Effector memory CD8-positive, alpha-beta T cell (primary cell): Measurements from ENCODE around the gene RIMBP2.

Source experiments
- ATAC-seq: fragments of 150-1000 bp; cut with Tn5 transposase; replicated peaks from 2 replicates; pipeline ENCODE4 v1.10.0; 2021; ENCODE audit warnings: mild to moderate bottlenecking, moderate library complexity
- DNase-seq, 3 experiments: peaks; one replicate each; pipeline ENCODE4 v3.0.0; 2021
- H3K27ac Mint-ChIP-seq, 2 donors: one replicate each; pipeline ENCODE4 v1.8.0; 2022; ENCODE audit warnings: mild to moderate bottlenecking in 2 of 2, mixed read lengths in 2 of 2, moderate library complexity in 2 of 2
- H3K27me3 Mint-ChIP-seq, 2 donors: one replicate each; pipeline ENCODE4 v1.8.0; 2022; ENCODE audit warnings: mixed read lengths in 2 of 2
- H3K36me3 Mint-ChIP-seq: one replicate; pipeline ENCODE4 v1.8.0; 2022; ENCODE audit warnings: mild to moderate bottlenecking, moderate library complexity, mixed read lengths; ENCODE audit not compliant: insufficient read depth
- H3K4me1 Mint-ChIP-seq, 2 donors: one replicate each; pipeline ENCODE4 v1.8.0; 2022; ENCODE audit warnings: low read depth in 2 of 2, mixed read lengths in 2 of 2
- H3K4me3 Mint-ChIP-seq, 2 donors: one replicate each; pipeline ENCODE4 v1.8.0; 2022; ENCODE audit warnings: mild to moderate bottlenecking in 2 of 2, mixed read lengths in 2 of 2, moderate library complexity in 2 of 2
- H3K9me3 Mint-ChIP-seq, 2 donors: one replicate each; pipeline ENCODE4 v1.8.0; 2022; ENCODE audit warnings: mixed read lengths in 2 of 2

The RIMBP2 gene

DNA sequence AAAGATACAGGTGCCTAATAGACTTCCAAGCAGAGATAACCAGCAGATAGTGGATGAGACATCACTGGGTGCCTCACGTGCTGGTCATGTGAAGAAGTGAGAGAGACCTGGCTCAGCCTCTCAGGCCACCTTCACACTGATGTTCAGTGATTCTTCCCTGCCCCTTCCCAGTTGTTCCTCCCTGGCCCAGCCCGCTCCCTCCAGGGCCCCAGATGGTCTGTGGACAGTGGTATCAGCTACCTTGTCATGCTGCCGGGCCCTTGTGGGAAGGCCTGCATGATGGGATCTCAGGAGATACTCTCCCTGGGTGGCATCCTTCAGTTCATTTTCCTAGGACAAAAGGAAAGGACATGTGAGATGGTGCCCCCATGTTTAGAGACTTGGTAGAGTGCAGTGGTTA, 198.5 kb downstream of the RIMBP2 start:
- Mint-ChIP-seq H3K36me3 (no peaks in the 10 kb centered on the region), H3K27me3 (peaks cover 0 to 30% of the 10 kb centered on the region in 2 donors), H3K4me1 (no peaks in the 10 kb centered on the region), H3K27ac (no peak overlapping the region), H3K9me3 (peaks cover 5 to 16% of the 10 kb centered on the region in 2 donors), H3K4me3 (no peak overlapping the region)
- no peak for ATAC-seq
- DNase-seq: no peak

DNA sequence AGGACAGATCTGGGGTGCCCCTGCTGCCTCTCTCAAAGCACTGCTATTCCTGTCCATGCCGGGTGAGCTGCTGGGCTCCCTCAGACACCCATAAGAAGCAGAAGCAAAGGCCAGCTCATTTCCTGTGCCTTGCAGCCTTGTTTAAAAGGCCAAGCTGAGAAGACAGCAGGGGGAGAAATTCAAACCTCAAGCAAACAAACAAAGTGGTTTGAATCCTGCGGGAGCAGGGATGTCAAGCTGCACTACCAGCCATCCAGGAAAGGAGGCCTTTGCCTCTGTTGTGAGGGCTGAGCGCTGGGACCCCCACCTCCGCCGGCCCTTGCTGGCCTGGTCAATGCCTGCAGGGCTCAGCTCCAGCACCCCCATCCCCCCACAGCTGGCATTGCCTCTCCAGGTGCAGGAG, 201.9 kb downstream of the RIMBP2 start:
- Mint-ChIP-seq H3K4me1 (no peaks in the 10 kb centered on the region), H3K36me3 (peaks cover 4% of the 10 kb centered on the region)

DNA sequence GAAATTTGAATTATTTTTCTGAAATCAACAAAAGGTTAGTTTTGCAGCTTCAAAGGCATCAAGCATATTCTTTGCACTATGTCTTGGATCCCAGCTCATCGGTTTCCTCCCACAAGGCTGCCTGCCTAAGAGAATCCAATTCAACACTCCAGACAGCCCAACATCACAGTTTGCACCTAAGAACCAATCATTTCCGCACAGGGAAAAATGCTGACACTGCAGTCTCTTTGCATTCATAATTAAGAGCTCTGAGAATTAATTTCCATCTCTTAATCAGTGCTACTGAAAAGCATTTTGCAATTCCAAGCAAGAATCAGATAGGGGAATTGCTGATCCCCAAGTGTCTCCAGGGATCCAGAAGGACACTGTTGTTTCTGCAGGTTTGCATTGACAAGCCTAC, 202.5 kb downstream of the RIMBP2 start:
- ATAC-seq (no peak), DNase-seq (no peak)
- H3K27ac Mint-ChIP-seq: no peak overlapping the region
- no peaks in the 10 kb centered on the region for H3K4me1 Mint-ChIP-seq
- H3K9me3 Mint-ChIP-seq: peaks cover 5 to 16% of the 10 kb centered on the region in 2 donors
- peaks cover 0 to 18% of the 10 kb centered on the region in 2 donors for H3K27me3 Mint-ChIP-seq
- H3K4me3 Mint-ChIP-seq: no peak overlapping the region
- peaks cover 5% of the 10 kb centered on the region for H3K36me3 Mint-ChIP-seq

More for the DNA sequence above, 201.9 kb downstream of the RIMBP2 start:
- Mint-ChIP-seq H3K27ac (no peak overlapping the region), H3K27me3 (peaks cover 0 to 18% of the 10 kb centered on the region in 2 donors), H3K4me3 (no peak overlapping the region), H3K9me3 (peaks cover 5 to 16% of the 10 kb centered on the region in 2 donors)
- DNase-seq: no peak
- no peak for ATAC-seq

DNA sequence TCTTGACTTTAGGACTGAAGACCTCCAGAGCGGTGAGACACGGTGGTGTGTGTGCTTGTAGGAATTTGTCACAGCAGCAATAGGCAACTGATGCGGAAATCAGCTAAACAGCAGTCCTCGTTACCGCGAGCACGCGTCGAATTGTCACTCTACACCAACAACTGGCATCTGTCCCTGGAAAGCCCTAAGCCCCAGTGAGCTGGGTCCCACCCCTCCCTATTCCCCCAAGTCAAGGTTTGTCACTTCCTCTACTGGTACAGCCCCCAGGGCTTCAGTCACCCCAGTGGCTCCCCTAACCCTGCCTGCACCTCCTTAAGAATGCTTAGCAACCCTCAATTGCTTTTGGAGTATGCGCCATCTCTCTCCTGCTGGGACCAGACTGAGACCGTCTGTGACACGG, 204.8 kb downstream of the RIMBP2 start:
- DNase-seq: no peak

DNA sequence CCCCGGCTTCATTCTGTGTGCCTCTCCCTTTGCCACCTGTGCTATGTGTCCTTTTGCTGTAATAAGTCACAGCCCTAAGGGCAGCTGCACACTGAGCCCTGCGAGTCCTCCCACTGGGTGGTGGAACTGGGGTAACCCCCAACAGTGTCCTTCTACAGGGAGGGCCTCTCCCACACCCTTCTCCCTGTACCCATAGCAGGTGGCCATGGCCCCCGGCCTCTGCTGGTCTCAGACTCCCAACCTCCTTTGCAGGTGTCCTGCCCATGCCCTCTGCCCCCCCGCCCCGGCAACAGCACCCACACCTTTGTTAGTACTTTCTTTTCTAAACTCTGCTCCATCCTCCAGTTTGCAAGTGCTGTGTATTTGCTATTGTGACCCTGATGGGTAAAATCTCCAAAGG, 206.6 kb downstream of the RIMBP2 start:
- Mint-ChIP-seq H3K4me1 (no peaks in the 10 kb centered on the region), H3K27me3 (no peaks in the 10 kb centered on the region), H3K4me3 (no peak overlapping the region), H3K9me3 (peaks cover 0 to 8% of the 10 kb centered on the region in 2 donors), H3K27ac (no peak overlapping the region), H3K36me3 (peaks cover 5% of the 10 kb centered on the region)
- ATAC-seq (no peak), DNase-seq (no peak)

More for the DNA sequence above, 204.8 kb downstream of the RIMBP2 start:
- no peak for ATAC-seq
- H3K27ac Mint-ChIP-seq: no peak overlapping the region
- H3K27me3 Mint-ChIP-seq: peaks cover 0 to 11% of the 10 kb centered on the region in 2 donors
- no peaks in the 10 kb centered on the region for H3K4me1 Mint-ChIP-seq
- peaks cover 1 to 16% of the 10 kb centered on the region in 2 donors for H3K9me3 Mint-ChIP-seq
- peaks cover 5% of the 10 kb centered on the region for H3K36me3 Mint-ChIP-seq
- H3K4me3 Mint-ChIP-seq: no peak overlapping the region

DNA sequence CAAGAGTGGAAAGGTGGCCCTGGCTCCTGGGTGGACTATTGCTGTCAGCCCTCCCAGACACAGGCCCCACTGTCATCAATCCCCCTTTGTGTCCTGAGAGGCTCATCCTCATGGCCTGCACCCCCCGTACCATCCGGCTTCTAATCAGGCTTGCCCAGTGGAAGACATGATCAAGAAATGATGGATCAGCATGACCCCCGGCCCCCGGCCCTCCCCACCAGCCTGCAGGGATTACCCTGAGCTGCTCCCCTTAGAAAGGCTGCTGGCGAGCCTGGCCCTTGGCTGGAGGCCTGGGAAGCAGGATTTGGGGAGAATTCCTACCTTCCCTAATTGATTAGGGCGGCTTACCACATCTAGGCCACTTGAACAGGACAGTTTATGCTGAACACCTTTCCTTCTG, 207.3 kb downstream of the RIMBP2 start:
- DNase-seq (no peak), ATAC-seq (no peak)
- H3K4me3 Mint-ChIP-seq: no peak overlapping the region
- H3K4me1 Mint-ChIP-seq: no peaks in the 10 kb centered on the region
- no peak overlapping the region for H3K27ac Mint-ChIP-seq
- H3K9me3 Mint-ChIP-seq: peaks cover 0 to 8% of the 10 kb centered on the region in 2 donors
- H3K27me3 Mint-ChIP-seq: no peaks in the 10 kb centered on the region
- peaks cover 5% of the 10 kb centered on the region for H3K36me3 Mint-ChIP-seq

DNA sequence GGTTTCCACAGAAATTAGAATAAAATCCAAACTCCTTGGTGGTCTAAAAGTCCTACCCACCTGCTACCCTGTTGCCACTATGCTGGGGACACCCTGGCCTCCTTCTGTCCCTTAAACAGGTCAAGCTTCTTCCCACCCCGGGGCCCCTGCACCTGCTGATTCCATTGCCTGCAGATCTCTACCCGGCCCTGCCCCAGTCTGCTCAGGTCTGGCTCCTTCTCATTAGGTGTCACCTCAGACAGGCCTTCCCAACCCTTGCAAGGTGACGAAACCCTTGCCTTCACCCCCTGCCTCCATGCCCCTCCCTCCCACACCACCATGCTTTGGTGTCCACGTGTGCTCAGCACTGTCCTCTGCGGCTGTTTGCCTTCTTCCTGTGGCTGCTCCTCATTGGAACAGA, 207.8 kb downstream of the RIMBP2 start:
- DNase-seq (no peak), ATAC-seq (no peak)
- Mint-ChIP-seq H3K27ac (no peak overlapping the region), H3K4me3 (no peak overlapping the region), H3K4me1 (no peaks in the 10 kb centered on the region), H3K9me3 (peaks cover 0 to 8% of the 10 kb centered on the region in 2 donors), H3K36me3 (peaks cover 5% of the 10 kb centered on the region), H3K27me3 (no peaks in the 10 kb centered on the region)

DNA sequence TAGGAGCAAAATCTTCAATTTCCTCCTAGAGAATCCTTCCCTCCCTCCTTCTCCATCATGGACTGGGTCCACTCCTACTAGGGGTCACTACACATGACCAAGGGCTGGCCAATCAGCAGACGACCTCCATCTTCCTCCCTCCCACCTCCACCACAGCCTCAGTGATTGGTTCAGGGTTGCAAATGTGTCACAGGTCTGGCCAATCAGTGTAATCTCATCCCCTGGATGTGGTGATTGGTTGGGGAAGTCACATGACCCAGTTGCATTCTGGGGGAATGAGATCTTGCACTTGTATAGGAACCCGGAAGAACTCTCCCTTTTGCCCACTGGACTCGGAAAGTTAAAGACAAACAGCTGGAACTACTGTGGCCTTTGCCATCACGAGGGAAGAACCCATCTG, 209.3 kb downstream of the RIMBP2 start:
- Mint-ChIP-seq H3K4me3 (no peak overlapping the region), H3K4me1 (no peaks in the 10 kb centered on the region), H3K36me3 (peaks cover 5% of the 10 kb centered on the region), H3K27me3 (no peaks in the 10 kb centered on the region), H3K9me3 (peaks cover 1 to 13% of the 10 kb centered on the region in 2 donors), H3K27ac (no peak overlapping the region)
- no peak for DNase-seq
- ATAC-seq: no peak

DNA sequence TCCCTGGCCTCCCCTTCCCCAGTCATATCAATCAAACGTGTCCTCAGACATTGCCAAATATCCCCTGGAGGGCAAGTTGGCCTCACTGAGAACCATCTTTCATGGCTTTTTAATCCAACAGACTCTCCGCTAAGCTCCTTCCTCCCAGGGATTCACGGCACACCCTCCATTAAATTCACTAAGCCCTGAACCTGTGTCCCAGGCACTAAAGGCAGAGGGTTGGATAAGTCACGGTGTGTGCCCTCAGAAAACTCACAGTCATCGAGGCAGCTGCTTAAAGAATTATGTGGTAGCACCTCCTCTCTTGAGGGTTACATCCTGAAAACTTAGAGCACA, 211.3 kb downstream of the RIMBP2 start:
- no peaks in the 10 kb centered on the region for H3K4me1 Mint-ChIP-seq
- no peaks in the 10 kb centered on the region for H3K27me3 Mint-ChIP-seq
- peaks cover 1 to 15% of the 10 kb centered on the region in 2 donors for H3K9me3 Mint-ChIP-seq
- H3K27ac Mint-ChIP-seq: no peak overlapping the region
- ATAC-seq: no peak
- H3K4me3 Mint-ChIP-seq: no peak overlapping the region
- H3K36me3 Mint-ChIP-seq: peaks cover 3% of the 10 kb centered on the region
- no peak for DNase-seq

DNA sequence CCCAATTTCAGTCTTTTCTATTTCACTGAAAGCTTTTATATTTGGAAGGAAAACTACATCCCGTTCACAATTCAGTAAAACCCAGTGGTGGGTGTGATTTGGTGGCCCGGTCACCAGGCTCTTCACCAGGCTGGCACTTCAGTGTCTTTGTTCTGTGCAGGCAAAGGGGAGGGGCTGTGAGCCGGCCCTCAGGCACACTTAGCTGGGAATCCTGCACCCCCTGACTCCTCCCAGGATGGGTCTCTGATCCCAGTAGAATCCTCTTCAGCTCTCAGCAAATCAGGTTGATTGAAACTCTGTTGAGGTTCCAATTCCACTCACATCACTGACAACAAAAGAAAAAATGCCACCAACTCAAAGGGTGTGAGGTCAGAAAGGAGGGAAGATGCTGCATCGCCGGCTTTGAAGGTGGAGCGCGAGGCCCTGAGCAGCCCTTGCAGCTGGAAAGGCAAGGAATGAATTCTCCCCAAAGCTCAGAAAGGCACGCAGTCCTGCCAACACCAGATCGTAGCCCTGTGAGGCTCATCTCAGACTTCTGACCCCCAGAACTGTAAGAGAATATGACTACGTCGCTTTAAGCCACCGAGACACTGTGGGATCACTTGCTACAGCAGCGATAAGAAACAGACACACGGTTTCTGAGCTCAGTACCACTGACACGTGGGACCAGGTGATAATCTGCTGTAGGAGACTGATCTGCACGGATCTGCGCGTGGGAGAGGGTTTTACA, 211.8 kb downstream of the RIMBP2 start:
- ATAC-seq (no peak), DNase-seq (no peak)
- no peak overlapping the region for H3K27ac Mint-ChIP-seq
- H3K9me3 Mint-ChIP-seq: peaks cover 6 to 20% of the 10 kb centered on the region in 2 donors
- peaks cover 3% of the 10 kb centered on the region for H3K36me3 Mint-ChIP-seq
- no peaks in the 10 kb centered on the region for H3K4me1 Mint-ChIP-seq
- no peak overlapping the region for H3K4me3 Mint-ChIP-seq
- no peaks in the 10 kb centered on the region for H3K27me3 Mint-ChIP-seq

DNA sequence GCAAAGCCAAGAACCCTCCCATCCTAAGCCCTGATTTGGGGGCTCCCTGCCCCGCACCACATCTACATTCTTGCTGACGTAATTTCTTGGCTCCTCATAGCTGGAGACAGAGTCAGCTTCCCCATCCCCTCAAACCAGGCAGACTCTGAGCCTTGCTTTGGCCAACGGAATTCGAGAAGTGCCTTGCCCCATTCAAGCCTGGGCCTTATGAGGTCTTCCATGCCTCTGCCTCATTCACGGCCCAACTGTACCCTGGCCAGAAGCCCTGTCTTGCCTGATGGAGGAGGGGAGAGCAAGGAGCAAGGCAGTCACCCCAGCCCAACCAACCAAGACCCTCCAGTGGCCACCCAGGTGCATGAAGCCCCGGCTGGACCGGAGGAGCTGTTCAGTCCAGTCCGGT, 214.3 kb downstream of the RIMBP2 start:
- H3K27ac Mint-ChIP-seq: no peak overlapping the region
- no peak overlapping the region for H3K4me3 Mint-ChIP-seq
- no peaks in the 10 kb centered on the region for H3K36me3 Mint-ChIP-seq
- DNase-seq (no peak), ATAC-seq (no peak)
- H3K9me3 Mint-ChIP-seq: peaks cover 8 to 18% of the 10 kb centered on the region in 2 donors
- no peaks in the 10 kb centered on the region for H3K27me3 Mint-ChIP-seq
- no peaks in the 10 kb centered on the region for H3K4me1 Mint-ChIP-seq

DNA sequence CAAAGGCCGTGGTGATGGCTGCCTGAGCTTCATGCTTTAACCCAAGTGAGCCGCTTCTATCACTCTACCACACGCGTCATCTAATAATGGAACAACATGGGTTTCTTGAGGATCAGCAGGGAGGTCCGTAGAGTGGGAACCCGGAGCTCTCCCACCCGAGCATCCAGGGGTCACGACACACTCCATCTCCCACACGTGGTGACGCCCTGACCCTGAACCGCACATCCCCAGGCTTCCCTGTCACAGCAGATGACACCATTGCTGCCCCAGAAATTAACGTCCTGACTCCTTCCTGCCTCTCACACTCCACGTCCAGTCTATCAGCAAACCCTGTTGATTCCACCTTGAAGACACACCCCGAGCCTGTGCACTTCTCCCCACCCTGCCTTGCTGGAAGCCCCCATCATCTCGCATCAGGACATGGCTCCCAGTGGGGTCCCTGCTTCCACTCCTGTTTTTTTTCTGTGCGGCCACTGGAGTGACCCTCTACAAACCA, 215.2 kb downstream of the RIMBP2 start:
- no peaks in the 10 kb centered on the region for H3K27me3 Mint-ChIP-seq
- no peaks in the 10 kb centered on the region for H3K36me3 Mint-ChIP-seq
- ATAC-seq (no peak), DNase-seq (no peak)
- peaks cover 8 to 13% of the 10 kb centered on the region in 2 donors for H3K9me3 Mint-ChIP-seq
- no peak overlapping the region for H3K4me3 Mint-ChIP-seq
- H3K27ac Mint-ChIP-seq: no peak overlapping the region
- no peaks in the 10 kb centered on the region for H3K4me1 Mint-ChIP-seq

DNA sequence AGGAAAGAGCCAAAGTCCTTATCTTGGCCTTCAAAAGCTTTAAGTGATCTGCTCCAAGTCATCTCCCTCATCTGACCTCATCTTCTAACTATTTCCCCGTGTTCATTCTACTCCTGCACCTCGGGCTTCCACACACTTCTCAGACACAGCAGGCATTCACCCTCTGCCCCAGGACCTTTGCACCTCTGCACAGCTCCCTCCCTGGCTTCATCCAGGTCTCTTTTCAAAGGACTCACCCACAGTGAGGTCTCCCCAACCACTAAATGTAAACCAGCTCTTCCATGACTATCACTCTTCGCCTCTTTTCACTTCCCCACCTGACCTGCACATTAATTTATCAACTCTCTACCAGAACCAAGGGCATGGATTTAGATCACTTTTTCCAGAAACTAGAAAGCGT, 216.6 kb downstream of the RIMBP2 start:
- H3K36me3 Mint-ChIP-seq: no peaks in the 10 kb centered on the region
- DNase-seq (no peak), ATAC-seq (no peak)
- H3K27me3 Mint-ChIP-seq: no peaks in the 10 kb centered on the region
- no peak overlapping the region for H3K4me3 Mint-ChIP-seq
- H3K9me3 Mint-ChIP-seq: peaks cover 8 to 20% of the 10 kb centered on the region in 2 donors
- no peak overlapping the region for H3K27ac Mint-ChIP-seq
- no peaks in the 10 kb centered on the region for H3K4me1 Mint-ChIP-seq

DNA sequence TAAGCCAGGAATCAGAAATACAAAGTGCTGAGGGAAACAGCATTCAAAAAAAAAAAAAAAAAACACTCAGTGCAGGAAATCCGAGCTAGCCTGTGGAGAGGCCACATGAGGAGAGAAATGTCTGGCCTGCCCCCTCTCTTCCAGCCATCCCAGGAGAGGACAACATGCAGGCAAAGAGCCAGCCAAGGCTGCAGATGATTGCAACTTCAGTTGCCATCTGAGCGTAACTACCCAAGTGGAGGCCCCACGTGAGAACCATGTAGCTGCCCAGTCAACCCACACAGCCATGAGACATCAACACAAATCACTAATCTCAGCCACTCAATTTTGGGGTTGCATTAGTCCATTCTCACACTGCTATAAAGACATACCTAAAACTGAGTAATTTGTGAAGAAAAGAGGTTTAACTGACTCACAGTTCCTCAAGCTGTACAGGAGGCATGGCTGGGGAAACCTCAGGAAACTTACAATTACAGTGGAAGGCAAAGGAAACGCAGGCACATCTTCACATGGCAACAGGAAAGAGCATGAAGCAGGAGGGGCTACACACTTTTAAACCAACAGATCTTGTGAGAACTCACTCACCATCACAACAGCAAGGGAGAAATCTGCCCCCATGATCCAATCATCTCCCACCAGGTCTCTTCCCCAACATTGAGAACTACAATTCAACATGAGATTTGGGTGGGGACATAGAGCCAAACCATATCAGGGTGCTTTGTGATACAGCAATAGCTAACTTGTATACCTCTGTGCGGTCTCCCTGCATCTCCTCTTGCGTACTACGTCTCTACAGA, 217.3 kb downstream of the RIMBP2 start:
- no peak overlapping the region for H3K4me3 Mint-ChIP-seq
- no peaks in the 10 kb centered on the region for H3K4me1 Mint-ChIP-seq
- DNase-seq (no peak), ATAC-seq (no peak)
- no peaks in the 10 kb centered on the region for H3K36me3 Mint-ChIP-seq
- peaks cover 8 to 20% of the 10 kb centered on the region in 2 donors for H3K9me3 Mint-ChIP-seq
- no peaks in the 10 kb centered on the region for H3K27me3 Mint-ChIP-seq
- no peak overlapping the region for H3K27ac Mint-ChIP-seq
